IPS DF 19.7 (cell line): ENCODE results near the gene TNFAIP2.
"Not testable (repeated sequence)": the region's sequence is repeated elsewhere in the genome, so short reads cannot be mapped to it uniquely, and the experiment has no call there.

Experiments used
- DNase-seq: peaks from one replicate; pipeline ENCODE4 v3.0.0-alpha.2; 2013; ENCODE audit warnings: low read depth, low spot score

TNFAIP2 gene

GRCh38 chr14:103107941-103108748, 15.1 kb upstream of the TNFAIP2 start:
- DNase-seq, result no peak

GRCh38 chr14:103108749-103109207, 14.5 kb upstream of the TNFAIP2 start:
- no peak for DNase-seq

DNA sequence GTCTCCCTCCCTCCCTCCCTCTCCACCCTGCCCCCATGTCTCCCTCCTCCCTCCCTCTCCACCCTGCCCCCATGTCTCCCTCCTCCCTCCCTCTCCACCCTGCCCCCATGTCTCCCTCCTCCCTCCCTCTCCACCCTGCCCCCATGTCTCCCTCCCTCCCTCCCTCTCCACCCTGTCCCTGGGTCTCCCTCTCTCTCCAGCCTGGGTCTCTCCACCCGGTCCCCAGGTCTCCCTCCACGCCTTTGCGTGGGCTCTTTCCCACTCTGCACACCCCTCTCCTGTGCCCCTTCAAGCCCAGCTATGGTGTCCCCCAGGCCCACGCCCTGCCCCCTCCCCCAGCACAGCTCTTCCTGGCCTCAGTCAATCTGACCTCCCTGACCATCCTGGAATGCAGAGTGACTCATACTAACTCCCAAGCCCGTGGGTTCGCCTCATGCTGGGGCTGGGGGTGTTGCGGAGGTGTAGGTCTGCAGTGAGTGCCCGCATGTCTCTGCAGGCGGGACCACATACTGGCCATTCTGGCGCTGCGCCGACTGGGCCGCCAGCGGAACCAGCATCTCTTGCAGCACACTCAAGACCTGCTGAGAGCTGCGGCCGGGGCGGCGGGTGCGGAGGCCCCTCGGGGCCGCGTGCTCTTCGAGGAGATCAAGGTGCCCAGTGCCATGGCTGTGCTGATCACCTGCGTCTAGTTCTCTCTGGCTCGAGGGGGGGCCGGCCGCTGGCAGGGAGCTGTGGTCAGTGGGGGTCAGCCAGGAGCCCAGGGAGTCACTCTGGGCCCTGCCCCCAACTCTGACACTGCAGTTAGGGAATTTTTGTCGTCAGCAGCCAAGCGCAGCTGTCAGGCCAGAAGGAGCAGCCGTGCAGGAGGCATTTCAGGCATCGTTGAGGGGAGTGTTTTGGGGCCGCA, 13.5 kb upstream of the TNFAIP2 start:
- no peak for DNase-seq

GRCh38 chr14:103110681-103111231, 12.5 kb upstream of the TNFAIP2 start:
- DNase-seq, result no peak

DNA sequence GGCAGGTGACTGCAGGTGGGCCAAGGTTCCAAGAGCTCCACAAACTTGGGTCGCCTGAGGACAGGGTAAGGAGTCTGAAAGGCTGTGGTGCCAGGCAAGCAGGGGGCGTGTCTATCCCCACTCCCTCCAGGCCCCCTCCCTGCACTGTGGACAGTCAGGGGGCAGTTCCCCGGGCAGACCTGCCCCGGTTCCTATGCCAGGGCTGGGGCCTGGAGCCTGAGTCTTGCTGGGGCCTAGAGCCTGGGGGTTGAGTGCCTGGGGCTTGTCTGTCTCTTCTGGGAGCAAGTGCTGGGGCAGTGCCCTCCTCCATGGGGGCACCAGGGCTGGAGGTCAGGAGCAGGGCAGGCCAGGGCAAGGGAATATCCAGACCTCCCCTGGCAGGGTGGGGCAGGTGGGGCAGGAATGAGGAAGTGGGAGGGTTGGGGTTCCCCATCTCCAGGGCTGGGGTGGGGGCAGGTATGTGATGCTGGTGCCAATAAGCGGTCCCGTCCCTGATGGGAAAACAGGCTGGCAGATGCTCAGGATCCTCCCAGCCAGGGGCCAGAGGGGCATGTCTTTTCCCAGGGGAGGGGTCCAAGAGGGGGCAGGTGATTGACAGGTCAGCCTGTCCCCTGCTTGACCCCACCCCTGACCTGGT, 11.9 kb upstream of the TNFAIP2 start:
- DNase-seq, result no peak

GRCh38 chr14:103112400-103113243, 10.6 kb upstream of the TNFAIP2 start:
- DNase-seq, result no peak

- no peak for DNase-seq
Observed at GRCh38 chr14:103113303-103113702, 10.0 kb upstream of the TNFAIP2 start.

DNA sequence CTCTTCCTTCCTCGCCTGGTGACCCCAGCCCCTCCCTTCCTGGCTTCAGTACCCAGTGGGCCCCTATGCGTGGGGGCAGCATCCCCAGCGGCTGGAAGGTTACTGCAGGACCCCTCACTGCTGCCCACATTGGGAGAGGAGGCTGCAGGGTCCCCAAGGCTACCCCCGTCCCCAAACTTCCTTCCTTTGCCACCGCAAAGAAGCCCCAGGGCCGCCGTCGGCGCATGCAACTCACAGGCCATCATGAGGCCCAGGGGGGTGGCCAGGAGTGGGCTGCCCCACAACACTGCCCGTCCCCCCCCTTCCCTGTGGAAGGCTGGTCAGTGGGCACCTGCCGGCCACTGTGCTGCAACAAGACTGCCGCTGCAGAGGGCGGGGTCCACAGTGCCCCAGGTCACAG, 9.5 kb upstream of the TNFAIP2 start:
- no peak for DNase-seq

DNA sequence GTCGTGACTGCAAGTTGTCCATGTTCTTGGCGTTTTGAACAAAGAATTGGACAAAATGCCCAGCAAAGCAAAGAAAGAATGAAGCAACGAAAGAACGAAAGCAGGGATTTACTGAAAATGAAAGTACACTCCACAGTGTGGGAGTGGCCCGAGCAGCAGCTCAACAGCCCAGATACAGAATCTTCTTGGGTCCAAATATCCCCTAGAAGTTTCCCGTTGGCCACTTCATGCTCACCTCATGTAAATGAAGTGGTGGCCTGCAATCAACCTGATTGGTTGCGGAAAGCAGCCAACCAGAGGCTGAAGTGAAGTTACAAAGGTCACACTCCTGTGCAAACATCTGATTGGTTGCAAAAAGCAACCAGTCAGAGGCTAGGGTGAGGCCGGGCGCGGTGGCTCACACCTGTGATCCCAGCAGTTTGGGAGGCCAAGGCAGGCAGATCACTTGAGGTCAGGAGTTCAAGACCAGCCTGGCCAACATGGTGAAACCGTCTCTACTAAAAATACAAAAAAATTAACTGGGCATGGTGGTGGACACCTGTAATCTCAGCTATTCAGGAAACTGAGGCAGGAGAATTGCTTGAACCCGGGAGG, 8.1 kb upstream of the TNFAIP2 start:
- DNase-seq, result not testable (repeated sequence)

DNA sequence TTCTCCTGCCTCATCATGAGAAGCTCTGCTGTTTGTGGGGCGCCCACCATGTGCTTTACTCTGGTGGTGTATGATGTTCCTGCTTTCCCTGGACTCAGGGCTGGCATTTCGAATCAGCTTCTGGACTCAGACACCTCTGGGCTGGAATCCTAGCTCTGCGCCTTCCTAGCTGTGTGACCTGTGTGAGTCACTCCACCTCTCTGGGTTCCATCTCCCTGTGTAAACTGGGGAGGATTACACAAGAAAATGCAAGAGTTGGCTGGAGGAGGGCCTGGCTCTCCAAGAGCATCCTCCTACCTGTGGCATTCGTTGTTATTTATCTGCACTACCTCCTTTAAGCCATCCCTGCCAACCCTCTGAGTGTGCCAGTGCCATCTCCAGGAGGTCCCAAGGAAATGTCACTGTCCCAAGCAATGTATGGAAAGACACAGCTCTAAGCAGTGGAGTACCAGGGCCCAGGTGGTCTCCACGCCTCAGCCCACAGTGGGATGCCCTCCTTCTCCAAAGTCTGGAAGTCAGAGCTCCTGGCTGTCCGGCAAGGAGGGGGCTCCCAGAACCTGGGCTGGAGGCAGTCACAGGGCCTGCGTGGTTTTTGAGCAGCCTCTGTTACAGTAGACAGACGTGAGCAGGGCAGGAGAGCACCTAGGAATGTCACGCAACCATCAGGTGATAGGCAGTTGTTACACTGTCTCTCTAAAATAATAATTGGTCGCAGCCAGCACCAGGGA, 7.3 kb upstream of the TNFAIP2 start:
- no peak for DNase-seq

GRCh38 chr14:103116636-103117035, 6.6 kb upstream of the TNFAIP2 start:
- DNase-seq, result no peak

DNA sequence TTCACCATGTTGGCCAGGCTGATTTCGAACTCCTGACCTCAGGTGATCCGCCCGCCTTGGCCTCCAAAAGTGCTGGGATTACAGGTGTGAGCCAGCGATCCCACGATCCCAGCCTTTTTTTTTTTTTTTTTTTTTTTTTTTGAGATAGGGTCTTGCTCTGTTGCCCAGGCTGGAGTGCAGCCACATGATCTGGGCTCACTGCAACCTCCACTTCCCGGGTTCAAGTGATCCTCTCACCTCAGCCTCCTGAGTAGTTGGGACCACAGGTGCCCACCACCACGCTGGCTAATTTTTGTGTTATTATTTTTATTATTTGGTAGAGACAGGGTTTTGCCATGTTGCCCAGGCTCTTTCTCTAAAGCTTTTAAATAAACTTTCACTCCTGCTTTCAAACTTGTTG, 5.8 kb upstream of the TNFAIP2 start:
- DNase-seq, result not testable (repeated sequence)

GRCh38 chr14:103118018-103118662, 5.1 kb upstream of the TNFAIP2 start:
- DNase-seq, result no peak

DNA sequence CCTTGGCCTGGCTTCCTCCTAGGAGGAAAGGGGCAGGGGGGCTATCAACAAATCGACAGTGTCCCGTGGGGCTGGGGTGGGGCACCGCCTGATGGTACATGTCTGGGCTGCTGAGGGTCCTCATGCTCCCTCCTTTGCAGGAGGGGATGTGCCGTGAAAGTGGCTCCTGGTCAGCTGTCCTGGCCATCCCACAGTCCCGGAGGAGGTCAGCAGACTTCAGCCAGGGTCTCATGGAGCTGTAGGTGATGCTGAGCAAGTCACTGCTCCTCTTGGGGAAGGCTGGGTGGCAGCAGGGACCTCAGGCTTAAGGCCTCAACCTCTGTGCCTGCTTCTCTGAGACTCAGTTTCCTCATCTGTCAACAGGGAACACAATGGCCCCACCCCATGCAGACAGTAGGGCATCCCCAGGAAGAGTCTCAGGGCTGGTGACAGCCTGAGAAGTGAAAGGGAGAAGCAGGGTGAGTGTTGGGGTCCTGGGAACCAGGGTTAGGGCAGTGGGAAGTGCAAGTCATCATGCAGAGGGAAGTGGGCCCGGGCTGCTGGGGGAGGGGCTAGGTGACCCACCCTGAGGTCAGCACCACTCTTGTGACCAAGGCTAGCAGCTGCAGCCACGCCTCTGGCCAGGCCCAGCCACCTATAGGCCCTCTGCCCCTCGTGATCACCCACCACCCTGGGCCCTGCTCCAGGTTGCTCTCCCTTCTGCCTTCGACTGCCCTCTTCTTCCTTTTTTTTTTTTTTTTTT, 4.4 kb upstream of the TNFAIP2 start:
- DNase-seq, result no peak

GRCh38 chr14:103119527-103119926, 3.7 kb upstream of the TNFAIP2 start:
- DNase-seq, result not testable (repeated sequence)

DNA sequence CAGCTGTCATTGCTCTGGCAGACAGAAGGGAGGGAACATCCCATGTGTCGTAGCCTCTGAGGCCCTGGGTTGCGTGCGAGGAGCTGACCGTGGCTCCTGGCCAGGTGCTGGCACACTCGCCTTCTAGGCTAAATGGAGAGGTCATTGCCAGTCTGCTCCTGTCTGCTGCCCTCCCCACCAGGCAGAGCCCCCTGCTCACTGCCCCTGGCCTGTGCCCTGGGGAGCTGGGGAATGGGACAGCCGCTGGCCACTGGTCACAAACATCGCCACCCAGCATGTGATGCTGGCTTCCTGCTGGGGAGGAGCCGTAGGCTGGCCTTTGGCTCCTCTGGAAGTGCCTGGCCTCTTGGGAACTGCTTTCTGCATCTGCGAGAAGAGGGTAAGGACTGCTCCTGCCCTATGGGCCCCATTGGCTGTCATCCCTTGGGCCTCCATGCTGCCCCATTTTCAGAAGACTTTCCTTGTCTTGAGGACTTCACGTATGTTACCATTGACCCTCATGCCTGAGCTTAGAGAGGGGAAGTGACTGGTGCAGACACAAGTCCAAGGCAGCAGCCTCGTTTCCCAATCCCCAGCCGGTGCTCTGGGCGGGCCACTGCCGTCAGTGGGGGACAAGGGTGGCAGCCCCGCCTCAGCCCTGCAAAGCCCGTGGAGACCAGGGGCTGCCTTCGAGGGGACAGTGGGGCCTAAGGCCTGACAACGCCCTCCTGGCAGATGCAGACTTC, 2.0 kb upstream of the TNFAIP2 start:
- DNase-seq, result no peak

DNA sequence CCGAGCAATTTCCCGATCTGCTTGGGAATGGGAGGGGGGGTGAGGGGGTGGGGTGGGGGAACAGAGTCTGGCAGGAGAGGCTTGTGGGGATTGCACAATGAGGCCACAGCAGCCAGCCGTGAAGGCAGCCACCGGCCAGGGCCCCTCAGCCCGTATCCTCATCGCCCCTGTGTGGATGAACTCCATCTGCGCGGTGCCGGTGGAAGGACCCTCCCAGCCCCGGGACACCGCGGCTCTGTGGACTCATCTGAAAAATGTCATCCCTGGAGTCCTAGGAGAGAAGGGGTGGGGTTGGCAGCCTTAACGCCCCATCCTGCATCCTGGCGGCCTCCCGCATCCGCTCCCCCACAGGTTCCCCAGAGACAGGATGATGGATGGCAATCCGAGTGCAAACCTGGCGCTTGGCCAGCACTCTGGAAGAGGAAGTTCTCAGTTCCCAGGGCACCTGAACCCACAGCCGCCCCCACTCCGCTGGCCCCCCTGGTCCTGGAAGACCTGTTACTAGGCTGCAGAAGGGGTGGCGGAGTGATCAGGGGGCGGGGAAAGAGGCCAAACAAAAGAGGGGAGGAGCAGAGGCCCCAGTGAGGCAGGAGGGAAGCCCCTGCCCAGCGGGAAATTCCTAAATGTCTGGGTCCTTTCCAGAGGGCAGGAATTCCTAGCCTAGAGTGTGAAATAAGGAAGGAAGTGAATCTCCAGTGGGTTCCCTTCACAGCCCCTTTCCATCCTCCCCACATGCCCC, 1.2 kb upstream of the TNFAIP2 start:
- no peak for DNase-seq
